ENCODE data around the gene SAPCD2.

The SAPCD2 gene

GRCh38 chr9:137080260-137081122 lies 10.1 kb upstream of the SAPCD2 start:
- Mint-ChIP-seq H3K9me3 (no peaks in the 10 kb centered on the region), H3K27ac (no peak overlapping the region), H3K36me3 (peaks cover 3% of the 10 kb centered on the region), H3K4me1 (peaks cover 6% of the 10 kb centered on the region), H3K4me3 (peak overlapping the region; percentile 58), H3K27me3 (no peaks in the 10 kb centered on the region)
- no peak for DNase-seq (ENCODE audit: low spot score in 2 of 2)
- no peak for ATAC-seq (ENCODE audit: low read depth)

GRCh38 chr9:137079401-137079787 lies 9.0 kb upstream of the SAPCD2 start:
- Mint-ChIP-seq H3K9me3 (no peaks in the 10 kb centered on the region), H3K36me3 (peaks cover 3% of the 10 kb centered on the region), H3K4me3 (no peak overlapping the region), H3K27me3 (no peaks in the 10 kb centered on the region), H3K4me1 (peaks cover 11% of the 10 kb centered on the region), H3K27ac (no peak overlapping the region)
- no peak for ATAC-seq (ENCODE audit: low read depth)
- DNase-seq (ENCODE audit: low spot score in 2 of 2) = no peak

- Mint-ChIP-seq H3K4me1 (peaks cover 11% of the 10 kb centered on the region), H3K9me3 (no peaks in the 10 kb centered on the region), H3K27ac (no peak overlapping the region), H3K4me3 (peak overlapping the region; percentile 80), H3K27me3 (no peaks in the 10 kb centered on the region), H3K36me3 (peaks cover 3% of the 10 kb centered on the region)
- no peak for DNase-seq (ENCODE audit: low spot score in 2 of 2)
- no peak for ATAC-seq (ENCODE audit: low read depth)
Measured at GRCh38 chr9:137078701-137079400, 8.5 kb upstream of the SAPCD2 start.

GRCh38 chr9:137077758-137078693 lies 7.7 kb upstream of the SAPCD2 start:
- Mint-ChIP-seq H3K4me3 (peak overlapping the region; percentile 80), H3K36me3 (peaks cover 3% of the 10 kb centered on the region), H3K27me3 (no peaks in the 10 kb centered on the region), H3K9me3 (no peaks in the 10 kb centered on the region), H3K4me1 (peaks cover 8% of the 10 kb centered on the region), H3K27ac (no peak overlapping the region)
- ATAC-seq (ENCODE audit: low read depth) = peak; percentile 44
- DNase-seq (ENCODE audit: low spot score in 2 of 2) = no peak

GRCh38 chr9:137077010-137077747 lies 6.8 kb upstream of the SAPCD2 start, which contains the start of gene UAP1L1:
UAP1L1 (plus strand) TSS chr9:137077517; CDS start chr9:137077533, 16 bp downstream.
- peak; percentile 70 for ATAC-seq (ENCODE audit: low read depth)
- no peak within 1 kb of the TSS for H3K27ac Mint-ChIP-seq
- H3K27me3 Mint-ChIP-seq = no peaks in the 10 kb centered on the region

GRCh38 chr9:137076636-137077009 lies 6.3 kb upstream of the SAPCD2 start:
- no peak for ATAC-seq (ENCODE audit: low read depth)
- Mint-ChIP-seq H3K27ac (no peak overlapping the region), H3K4me3 (peak overlapping the region; percentile 81), H3K36me3 (peaks cover 3% of the 10 kb centered on the region), H3K9me3 (no peaks in the 10 kb centered on the region), H3K27me3 (no peaks in the 10 kb centered on the region), H3K4me1 (peaks cover 8% of the 10 kb centered on the region)
- no peak for DNase-seq (ENCODE audit: low spot score in 2 of 2)

More at GRCh38 chr9:137077010-137077747, 6.8 kb upstream of the SAPCD2 start, which contains the start of gene UAP1L1:
- peaks cover 3% of the 10 kb centered on the region for H3K36me3 Mint-ChIP-seq
- H3K4me1 Mint-ChIP-seq = peaks cover 8% of the 10 kb centered on the region
- H3K9me3 Mint-ChIP-seq = no peaks in the 10 kb centered on the region
- peak within 1 kb of the TSS; percentile 81 for H3K4me3 Mint-ChIP-seq
- DNase-seq (ENCODE audit: low spot score in 2 of 2) = peak; percentile 52 to 64

- no peak for DNase-seq (ENCODE audit: low spot score in 2 of 2)
- H3K9me3 Mint-ChIP-seq = no peaks in the 10 kb centered on the region
- peaks cover 3% of the 10 kb centered on the region for H3K36me3 Mint-ChIP-seq
- peaks cover 12% of the 10 kb centered on the region for H3K4me1 Mint-ChIP-seq
- no peak overlapping the region for H3K4me3 Mint-ChIP-seq
- no peak overlapping the region for H3K27ac Mint-ChIP-seq
- ATAC-seq (ENCODE audit: low read depth) = no peak
- no peaks in the 10 kb centered on the region for H3K27me3 Mint-ChIP-seq
Measured at GRCh38 chr9:137075275-137075775, 5.0 kb upstream of the SAPCD2 start.

GRCh38 chr9:137074657-137075274 lies 4.4 kb upstream of the SAPCD2 start:
- no peaks in the 10 kb centered on the region for H3K9me3 Mint-ChIP-seq
- no peak for DNase-seq (ENCODE audit: low spot score in 2 of 2)
- H3K27ac Mint-ChIP-seq = no peak overlapping the region
- peak overlapping the region; percentile 31 for H3K4me3 Mint-ChIP-seq
- H3K27me3 Mint-ChIP-seq = no peaks in the 10 kb centered on the region
- no peak for ATAC-seq (ENCODE audit: low read depth)
- H3K4me1 Mint-ChIP-seq = peaks cover 10% of the 10 kb centered on the region
- peaks cover under 1% of the 10 kb centered on the region for H3K36me3 Mint-ChIP-seq

GRCh38 chr9:137073992-137074399 lies 3.6 kb upstream of the SAPCD2 start:
- no peak overlapping the region for H3K27ac Mint-ChIP-seq
- H3K9me3 Mint-ChIP-seq = no peaks in the 10 kb centered on the region
- DNase-seq (ENCODE audit: low spot score in 2 of 2) = no peak
- H3K36me3 Mint-ChIP-seq = no peaks in the 10 kb centered on the region
- H3K4me1 Mint-ChIP-seq = peaks cover 10% of the 10 kb centered on the region
- no peak for ATAC-seq (ENCODE audit: low read depth)
- no peaks in the 10 kb centered on the region for H3K27me3 Mint-ChIP-seq
- H3K4me3 Mint-ChIP-seq = no peak overlapping the region

GRCh38 chr9:137071282-137071681 lies 925 bp upstream of the SAPCD2 start:
- Mint-ChIP-seq H3K9me3 (no peaks in the 10 kb centered on the region), H3K4me1 (peaks cover 16% of the 10 kb centered on the region), H3K4me3 (peak overlapping the region; percentile 82), H3K27ac (peak overlapping the region; percentile 43), H3K36me3 (no peaks in the 10 kb centered on the region), H3K27me3 (no peaks in the 10 kb centered on the region)
- DNase-seq (ENCODE audit: low spot score in 2 of 2) (no peak), ATAC-seq (ENCODE audit: low read depth) (no peak)

GRCh38 chr9:137070906-137071275 lies 534 bp upstream of the SAPCD2 start:
- Mint-ChIP-seq H3K4me1 (peaks cover 16% of the 10 kb centered on the region), H3K9me3 (no peaks in the 10 kb centered on the region), H3K4me3 (peak overlapping the region; percentile 82), H3K27ac (peak overlapping the region; percentile 43), H3K27me3 (no peaks in the 10 kb centered on the region), H3K36me3 (no peaks in the 10 kb centered on the region)
- DNase-seq (ENCODE audit: low spot score in 2 of 2) (no peak), ATAC-seq (ENCODE audit: low read depth) (no peak)

- H3K36me3 Mint-ChIP-seq = no peaks in the 10 kb centered on the region
- H3K4me3 Mint-ChIP-seq = peak overlapping the region; percentile 52
- peaks cover 13% of the 10 kb centered on the region for H3K4me1 Mint-ChIP-seq
- H3K27me3 Mint-ChIP-seq = peaks cover 3% of the 10 kb centered on the region
- no peak for DNase-seq (ENCODE audit: low spot score in 2 of 2)
- no peaks in the 10 kb centered on the region for H3K9me3 Mint-ChIP-seq
- no peak overlapping the region for H3K27ac Mint-ChIP-seq
- ATAC-seq (ENCODE audit: low read depth) = no peak
Measured at GRCh38 chr9:137069508-137070091, 757 bp downstream of the SAPCD2 start.

Data from memory B cell (primary cell).